HEK293 (cell line): Measurements from ENCODE around the gene SHISA6.

Experiments used
- CTCF ChIA-PET: fragments of 350-600 bp; formaldehyde crosslinking; extraction: SDS; loops from one replicate; lab custom pipeline; 2021; ENCODE audit warnings: antibody characterized with exemption; lab: Yijun Ruan, JAX
- POLR2A ChIA-PET: fragments of 300-600 bp; formaldehyde crosslinking; extraction: SDS; loops from one replicate; lab custom pipeline; 2020; ENCODE audit warnings: antibody characterized with exemption, inconsistent platforms; lab: Yijun Ruan, JAX
- H3K27ac ChIP-seq: fragments of 200-500 bp; sonication (Bioruptor generic); 2 replicates; pipeline ENCODE4 v1.5.1; 2014; ENCODE audit warnings: low read depth, low read length, control low read depth, inconsistent platforms; ENCODE audit errors: extremely low read depth
- H3K36me3 ChIP-seq, 2 experiments: fragments of 200-500 bp in 1 of 2; sonication (Bioruptor generic) in 1 of 2; 1 replicate in 1 of 2; 2 replicates in 1 of 2; pipeline ENCODE4 v1.5.1; 2014 to 2017; ENCODE audit warnings: inconsistent platforms in 2 of 2, low read length in 2 of 2; ENCODE audit not compliant: control insufficient read depth in 2 of 2, insufficient read depth in 1 of 2
- H3K4me1 ChIP-seq: fragments of 200-500 bp; sonication (Bioruptor generic); 2 replicates; pipeline ENCODE4 v1.5.1; 2014; ENCODE audit warnings: mild to moderate bottlenecking, low read length, inconsistent platforms; ENCODE audit not compliant: control insufficient read depth, insufficient read depth
- H3K4me3 ChIP-seq: 2 replicates; pipeline ENCODE4 v1.5.1; 2011; ENCODE audit warnings: low read depth, mild to moderate bottlenecking, control low read depth, low read length, moderate library complexity
- H3K9me3 ChIP-seq: fragments of 200-500 bp; sonication (Bioruptor generic); 2 replicates; pipeline ENCODE4 v1.5.1; 2014; ENCODE audit warnings: low read depth, low read length, inconsistent platforms; ENCODE audit not compliant: control insufficient read depth, insufficient read depth
- KLF10 ChIP-seq: fragments of 450-650 bp; IDR thresholded peaks from 2 replicates; pipeline ENCODE4 v1.5.1; 2018; ENCODE audit warnings: missing biosample characterization, mild to moderate bottlenecking, missing genetic modification characterization
- KLF8 ChIP-seq: fragments of 450-650 bp; formaldehyde crosslinking; IDR thresholded peaks from 2 replicates; pipeline ENCODE4 v1.5.1; 2016; ENCODE audit warnings: missing biosample characterization, missing genetic modification characterization
- MEIS1 ChIP-seq: sonication (generic); formaldehyde crosslinking; IDR thresholded peaks from 2 replicates; pipeline ENCODE4 v1.8.1; 2022; ENCODE audit warnings: missing genetic modification reagents, mild to moderate bottlenecking, borderline replicate concordance
- MZF1 ChIP-seq: fragments of 450-650 bp; formaldehyde crosslinking; IDR thresholded peaks from 2 replicates; pipeline ENCODE4 v1.5.1; 2017; ENCODE audit warnings: missing biosample characterization, missing genetic modification characterization, borderline replicate concordance
- SP2 ChIP-seq: fragments of 450-650 bp; formaldehyde crosslinking; IDR thresholded peaks from 2 replicates; pipeline ENCODE4 v1.5.1; 2016; ENCODE audit warnings: missing biosample characterization, missing genetic modification characterization
- TCF7L2 ChIP-seq: IDR thresholded peaks from 2 replicates; pipeline ENCODE4 v1.6.1; 2011; ENCODE audit warnings: low read depth, mild to moderate bottlenecking, inconsistent platforms, low read length, moderate library complexity, borderline replicate concordance
- TRIM28 ChIP-seq: IDR thresholded peaks from 2 replicates; pipeline ENCODE4 v1.6.1; 2011; ENCODE audit warnings: low read length, control low read depth, borderline replicate concordance
- ZFP37 ChIP-seq: fragments of 450-650 bp; formaldehyde crosslinking; IDR thresholded peaks from 2 replicates; pipeline ENCODE4 v1.5.1; 2016; ENCODE audit warnings: missing biosample characterization, missing genetic modification characterization
- ZNF112 ChIP-seq: fragments of 450-650 bp; formaldehyde crosslinking; IDR thresholded peaks from 2 replicates; pipeline ENCODE4 v1.5.0; 2017; ENCODE audit warnings: missing biosample characterization, missing genetic modification characterization
- ZNF132 ChIP-seq: fragments of 450-650 bp; formaldehyde crosslinking; IDR thresholded peaks from 2 replicates; pipeline ENCODE4 v1.5.1; 2017; ENCODE audit warnings: missing biosample characterization, missing genetic modification characterization, borderline replicate concordance
- ZNF155 ChIP-seq: fragments of 450-650 bp; formaldehyde crosslinking; IDR thresholded peaks from 2 replicates; pipeline ENCODE4 v1.5.1; 2016; ENCODE audit warnings: missing biosample characterization, missing genetic modification characterization
- ZNF169 ChIP-seq: fragments of 450-650 bp; formaldehyde crosslinking; IDR thresholded peaks from 2 replicates; pipeline ENCODE4 v1.5.1; 2016; ENCODE audit warnings: missing biosample characterization, missing genetic modification characterization
- ZNF174 ChIP-seq: fragments of 450-650 bp; formaldehyde crosslinking; IDR thresholded peaks from 2 replicates; pipeline ENCODE4 v1.5.0; 2017; ENCODE audit warnings: missing biosample characterization, mild to moderate bottlenecking, missing genetic modification characterization
- ZNF184 ChIP-seq: fragments of 450-650 bp; IDR thresholded peaks from 2 replicates; pipeline ENCODE4 v1.5.1; 2018; ENCODE audit warnings: missing biosample characterization, mild to moderate bottlenecking, missing genetic modification characterization
- ZNF2 ChIP-seq: fragments of 450-650 bp; formaldehyde crosslinking; IDR thresholded peaks from 2 replicates; pipeline ENCODE4 v1.5.1; 2016; ENCODE audit warnings: missing biosample characterization, missing genetic modification characterization
- ZNF211 ChIP-seq: fragments of 450-650 bp; formaldehyde crosslinking; IDR thresholded peaks from 2 replicates; pipeline ENCODE4 v1.5.1; 2016; ENCODE audit warnings: low read depth, missing biosample characterization, missing genetic modification characterization
- ZNF274 ChIP-seq, 2 experiments: fragments of 200-500 bp in 1 of 2; fragments of 450-650 bp in 1 of 2; sonication (Bioruptor generic) in 1 of 2; formaldehyde crosslinking in 1 of 2; IDR thresholded peaks; 2 replicates each; pipeline versions ENCODE4 v1.5.1 to v1.6.1; 2014 to 2016; ENCODE audit warnings: borderline replicate concordance in 1 of 2, inconsistent platforms in 1 of 2, low read length in 1 of 2, missing biosample characterization in 1 of 2, missing genetic modification characterization in 1 of 2
- ZNF366 ChIP-seq: fragments of 450-650 bp; formaldehyde crosslinking; conservative IDR thresholded peaks from 2 replicates; pipeline ENCODE4 v1.5.1; 2016; ENCODE audit warnings: missing biosample characterization, missing genetic modification characterization
- ZNF394 ChIP-seq: fragments of 450-650 bp; formaldehyde crosslinking; IDR thresholded peaks from 2 replicates; pipeline ENCODE4 v1.5.1; 2016; ENCODE audit warnings: missing biosample characterization, missing genetic modification characterization, mild to moderate bottlenecking, moderate library complexity, borderline replicate concordance
- ZNF530 ChIP-seq: fragments of 450-650 bp; formaldehyde crosslinking; IDR thresholded peaks from 2 replicates; pipeline ENCODE4 v1.5.1; 2016; ENCODE audit warnings: low read depth, missing biosample characterization, missing genetic modification characterization
- ZNF600 ChIP-seq: fragments of 450-650 bp; formaldehyde crosslinking; IDR thresholded peaks from 2 replicates; pipeline ENCODE4 v1.5.1; 2016; ENCODE audit warnings: missing biosample characterization, missing genetic modification characterization
- ZNF660 ChIP-seq: fragments of 450-650 bp; IDR thresholded peaks from 2 replicates; pipeline ENCODE4 v1.5.1; 2018; ENCODE audit warnings: missing biosample characterization, mild to moderate bottlenecking, missing genetic modification characterization
- TF ChIP-seq, protein P1 (sequence below): fragments of 450-650 bp; formaldehyde crosslinking; IDR thresholded peaks from 2 replicates; pipeline ENCODE4 v1.5.1; 2016; ENCODE audit warnings: missing biosample characterization, missing genetic modification characterization, borderline replicate concordance
- TF ChIP-seq, protein P2 (sequence below): fragments of 450-650 bp; IDR thresholded peaks from 2 replicates; pipeline ENCODE4 v1.5.1; 2018; ENCODE audit warnings: missing biosample characterization, missing genetic modification characterization
- TF ChIP-seq, protein P3 (sequence below): fragments of 450-650 bp; formaldehyde crosslinking; IDR thresholded peaks from 2 replicates; pipeline ENCODE4 v1.5.1; 2016; ENCODE audit warnings: missing biosample characterization, missing genetic modification characterization
- TF ChIP-seq, protein P4 (sequence below): fragments of 450-650 bp; formaldehyde crosslinking; IDR thresholded peaks from 2 replicates; pipeline ENCODE4 v1.5.1; 2016; ENCODE audit warnings: missing biosample characterization, missing genetic modification characterization

Gene SHISA6

DNA sequence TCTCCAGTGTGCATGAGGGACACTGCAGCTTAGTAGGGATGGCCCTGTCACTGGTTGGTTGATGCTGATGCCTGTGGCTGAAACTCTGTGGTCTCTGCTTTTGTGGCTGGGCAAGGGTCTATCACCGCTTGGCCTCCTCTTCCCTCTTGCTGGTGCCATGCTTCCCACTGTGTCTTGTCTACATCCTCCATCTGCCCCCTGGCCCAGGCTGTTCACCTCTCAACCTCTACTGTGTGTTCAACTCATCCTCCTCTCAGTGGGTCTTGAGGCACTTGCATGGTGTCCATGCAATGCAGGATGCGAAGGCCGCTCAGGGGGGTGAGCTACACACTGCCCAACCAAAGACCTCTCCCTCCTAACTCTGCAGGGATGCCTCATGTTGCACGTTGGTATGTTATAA, 19.8 kb upstream of the SHISA6 start:
- H3K27ac ChIP-seq, result no peak overlapping the region
- CTCF ChIA-PET, result interaction anchor here (0.6 to 1.4 kb wide), 2 partner anchors 10 to 77 kb away, joined by 3 to 4 read pairs; no protein-coding TSS in a partner anchor
- H3K36me3 ChIP-seq, result no peaks in the 10 kb centered on the region
- no peaks in the 10 kb centered on the region for H3K4me1 ChIP-seq
- H3K9me3 ChIP-seq, result no peaks in the 10 kb centered on the region
- H3K4me3 ChIP-seq, result no peak overlapping the region
- POLR2A ChIA-PET, result no interaction called here
- TF ChIP-seq ZNF169 (tag by site-specific recombination) (no peak), ZNF112 (tag by site-specific recombination) (no peak), TCF7L2 (no peak), ZNF2 (no peak), ZNF184 (no peak), ZNF155 (tag by site-specific recombination) (no peak), MZF1 (tag by site-specific recombination) (no peak), KLF8 (tag by site-specific recombination) (no peak), ZNF132 (tag by site-specific recombination) (no peak), ZNF211 (tag by site-specific recombination) (no peak), KLF10 (tag by site-specific recombination) (no peak), ZNF530 (tag by site-specific recombination) (no peak), SP2 (tag by site-specific recombination) (no peak), ZNF660 (tag by site-specific recombination) (no peak)
- TF ChIP-seq, protein P1, sequence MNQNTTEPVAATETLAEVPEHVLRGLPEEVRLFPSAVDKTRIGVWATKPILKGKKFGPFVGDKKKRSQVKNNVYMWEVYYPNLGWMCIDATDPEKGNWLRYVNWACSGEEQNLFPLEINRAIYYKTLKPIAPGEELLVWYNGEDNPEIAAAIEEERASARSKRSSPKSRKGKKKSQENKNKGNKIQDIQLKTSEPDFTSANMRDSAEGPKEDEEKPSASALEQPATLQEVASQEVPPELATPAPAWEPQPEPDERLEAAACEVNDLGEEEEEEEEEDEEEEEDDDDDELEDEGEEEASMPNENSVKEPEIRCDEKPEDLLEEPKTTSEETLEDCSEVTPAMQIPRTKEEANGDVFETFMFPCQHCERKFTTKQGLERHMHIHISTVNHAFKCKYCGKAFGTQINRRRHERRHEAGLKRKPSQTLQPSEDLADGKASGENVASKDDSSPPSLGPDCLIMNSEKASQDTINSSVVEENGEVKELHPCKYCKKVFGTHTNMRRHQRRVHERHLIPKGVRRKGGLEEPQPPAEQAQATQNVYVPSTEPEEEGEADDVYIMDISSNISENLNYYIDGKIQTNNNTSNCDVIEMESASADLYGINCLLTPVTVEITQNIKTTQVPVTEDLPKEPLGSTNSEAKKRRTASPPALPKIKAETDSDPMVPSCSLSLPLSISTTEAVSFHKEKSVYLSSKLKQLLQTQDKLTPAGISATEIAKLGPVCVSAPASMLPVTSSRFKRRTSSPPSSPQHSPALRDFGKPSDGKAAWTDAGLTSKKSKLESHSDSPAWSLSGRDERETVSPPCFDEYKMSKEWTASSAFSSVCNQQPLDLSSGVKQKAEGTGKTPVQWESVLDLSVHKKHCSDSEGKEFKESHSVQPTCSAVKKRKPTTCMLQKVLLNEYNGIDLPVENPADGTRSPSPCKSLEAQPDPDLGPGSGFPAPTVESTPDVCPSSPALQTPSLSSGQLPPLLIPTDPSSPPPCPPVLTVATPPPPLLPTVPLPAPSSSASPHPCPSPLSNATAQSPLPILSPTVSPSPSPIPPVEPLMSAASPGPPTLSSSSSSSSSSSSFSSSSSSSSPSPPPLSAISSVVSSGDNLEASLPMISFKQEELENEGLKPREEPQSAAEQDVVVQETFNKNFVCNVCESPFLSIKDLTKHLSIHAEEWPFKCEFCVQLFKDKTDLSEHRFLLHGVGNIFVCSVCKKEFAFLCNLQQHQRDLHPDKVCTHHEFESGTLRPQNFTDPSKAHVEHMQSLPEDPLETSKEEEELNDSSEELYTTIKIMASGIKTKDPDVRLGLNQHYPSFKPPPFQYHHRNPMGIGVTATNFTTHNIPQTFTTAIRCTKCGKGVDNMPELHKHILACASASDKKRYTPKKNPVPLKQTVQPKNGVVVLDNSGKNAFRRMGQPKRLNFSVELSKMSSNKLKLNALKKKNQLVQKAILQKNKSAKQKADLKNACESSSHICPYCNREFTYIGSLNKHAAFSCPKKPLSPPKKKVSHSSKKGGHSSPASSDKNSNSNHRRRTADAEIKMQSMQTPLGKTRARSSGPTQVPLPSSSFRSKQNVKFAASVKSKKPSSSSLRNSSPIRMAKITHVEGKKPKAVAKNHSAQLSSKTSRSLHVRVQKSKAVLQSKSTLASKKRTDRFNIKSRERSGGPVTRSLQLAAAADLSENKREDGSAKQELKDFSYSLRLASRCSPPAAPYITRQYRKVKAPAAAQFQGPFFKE (tag by site-specific recombination), result no peak
- TF ChIP-seq, protein P2, sequence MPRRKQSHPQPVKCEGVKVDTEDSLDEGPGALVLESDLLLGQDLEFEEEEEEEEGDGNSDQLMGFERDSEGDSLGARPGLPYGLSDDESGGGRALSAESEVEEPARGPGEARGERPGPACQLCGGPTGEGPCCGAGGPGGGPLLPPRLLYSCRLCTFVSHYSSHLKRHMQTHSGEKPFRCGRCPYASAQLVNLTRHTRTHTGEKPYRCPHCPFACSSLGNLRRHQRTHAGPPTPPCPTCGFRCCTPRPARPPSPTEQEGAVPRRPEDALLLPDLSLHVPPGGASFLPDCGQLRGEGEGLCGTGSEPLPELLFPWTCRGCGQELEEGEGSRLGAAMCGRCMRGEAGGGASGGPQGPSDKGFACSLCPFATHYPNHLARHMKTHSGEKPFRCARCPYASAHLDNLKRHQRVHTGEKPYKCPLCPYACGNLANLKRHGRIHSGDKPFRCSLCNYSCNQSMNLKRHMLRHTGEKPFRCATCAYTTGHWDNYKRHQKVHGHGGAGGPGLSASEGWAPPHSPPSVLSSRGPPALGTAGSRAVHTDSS (tag by site-specific recombination), result no peak

DNA sequence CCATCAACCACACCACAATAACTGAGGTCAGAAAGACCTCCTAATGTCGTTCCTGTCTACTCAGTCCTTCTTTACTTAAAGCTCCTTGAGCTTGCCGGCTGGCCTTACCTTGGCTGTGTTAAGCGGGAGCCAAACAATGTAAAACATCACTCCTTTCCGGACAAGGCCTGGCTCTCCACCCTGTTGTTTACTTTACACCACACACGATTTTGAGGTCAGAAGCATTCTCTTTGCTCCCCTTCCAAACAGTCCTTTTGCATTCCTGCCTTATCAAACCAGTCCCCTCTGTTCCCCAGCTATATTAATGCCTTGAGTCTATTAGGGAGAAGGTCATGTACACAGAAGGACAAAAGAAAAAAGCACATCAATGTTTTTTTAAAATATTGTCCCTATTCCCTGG, 19.3 kb upstream of the SHISA6 start:
- ChIA-PET CTCF (no interaction called here), POLR2A (no interaction called here)
- Histone ChIP-seq H3K4me1 (no peaks in the 10 kb centered on the region), H3K4me3 (no peak overlapping the region), H3K9me3 (no peaks in the 10 kb centered on the region), H3K27ac (no peak overlapping the region), H3K36me3 (no peaks in the 10 kb centered on the region)
- no peak for TF ChIP-seq ZNF366 (tag by site-specific recombination)
- TF ChIP-seq TRIM28, result no peak
- TF ChIP-seq, protein P3, sequence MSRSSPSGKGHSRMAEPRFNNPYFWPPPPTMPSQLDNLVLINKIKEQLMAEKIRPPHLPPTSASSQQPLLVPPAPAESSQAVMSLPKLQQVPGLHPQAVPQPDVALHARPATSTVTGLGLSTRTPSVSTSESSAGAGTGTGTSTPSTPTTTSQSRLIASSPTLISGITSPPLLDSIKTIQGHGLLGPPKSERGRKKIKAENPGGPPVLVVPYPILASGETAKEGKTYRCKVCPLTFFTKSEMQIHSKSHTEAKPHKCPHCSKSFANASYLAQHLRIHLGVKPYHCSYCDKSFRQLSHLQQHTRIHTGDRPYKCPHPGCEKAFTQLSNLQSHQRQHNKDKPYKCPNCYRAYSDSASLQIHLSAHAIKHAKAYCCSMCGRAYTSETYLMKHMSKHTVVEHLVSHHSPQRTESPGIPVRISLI (tag by site-specific recombination), result no peak
- TF ChIP-seq, protein P4, sequence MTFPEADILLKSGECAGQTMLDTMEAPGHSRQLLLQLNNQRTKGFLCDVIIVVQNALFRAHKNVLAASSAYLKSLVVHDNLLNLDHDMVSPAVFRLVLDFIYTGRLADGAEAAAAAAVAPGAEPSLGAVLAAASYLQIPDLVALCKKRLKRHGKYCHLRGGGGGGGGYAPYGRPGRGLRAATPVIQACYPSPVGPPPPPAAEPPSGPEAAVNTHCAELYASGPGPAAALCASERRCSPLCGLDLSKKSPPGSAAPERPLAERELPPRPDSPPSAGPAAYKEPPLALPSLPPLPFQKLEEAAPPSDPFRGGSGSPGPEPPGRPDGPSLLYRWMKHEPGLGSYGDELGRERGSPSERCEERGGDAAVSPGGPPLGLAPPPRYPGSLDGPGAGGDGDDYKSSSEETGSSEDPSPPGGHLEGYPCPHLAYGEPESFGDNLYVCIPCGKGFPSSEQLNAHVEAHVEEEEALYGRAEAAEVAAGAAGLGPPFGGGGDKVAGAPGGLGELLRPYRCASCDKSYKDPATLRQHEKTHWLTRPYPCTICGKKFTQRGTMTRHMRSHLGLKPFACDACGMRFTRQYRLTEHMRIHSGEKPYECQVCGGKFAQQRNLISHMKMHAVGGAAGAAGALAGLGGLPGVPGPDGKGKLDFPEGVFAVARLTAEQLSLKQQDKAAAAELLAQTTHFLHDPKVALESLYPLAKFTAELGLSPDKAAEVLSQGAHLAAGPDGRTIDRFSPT (tag by site-specific recombination), result no peak
- TF ChIP-seq ZNF394 (tag by site-specific recombination), result no peak
- no peak for TF ChIP-seq ZNF600
- TF ChIP-seq ZNF660 (tag by site-specific recombination), result no peak
- no peak for TF ChIP-seq ZFP37
- TF ChIP-seq ZNF274 (IDR thresholded peaks at IDR 0.05; ENCODE audit: low read length), result no peak
- no peak for TF ChIP-seq ZNF274 (tag by site-specific recombination; IDR thresholded peaks at IDR 0.05; ENCODE audit: borderline replicate concordance)
- no peak for TF ChIP-seq ZNF174 (tag by site-specific recombination)
- no peak for TF ChIP-seq MEIS1 (CRISPR knock-in tag)
